Epithelial cell of proximal tubule (primary cell): ENCODE measurements around the gene ZNF774. TPM values are rescaled to one million over a fixed set of nuclear protein-coding genes. Genes with fewer than 3 reads are reported as not detected.
"Not testable (repeated sequence)": the region's sequence is repeated elsewhere in the genome, so short reads cannot be mapped to it uniquely, and the experiment has no call there.

ENCODE experiments used
- DNase-seq: peaks from one replicate; pipeline ENCODE4 v3.0.0-alpha.2; 2011; ENCODE audit warnings: low read depth
- H3K4me3 ChIP-seq: 2 replicates; pipeline ENCODE4 v1.5.1; 2011; ENCODE audit warnings: low read depth, mild to moderate bottlenecking, low read length
- total RNA-seq: library from RNA; depleted of rRNA; stranded (reverse); fragments of >200 nt; gene quantifications from 2 replicates; pipeline ENCODE4 v1.2.3, GENCODE V29; 2015
- TF ChIP-seq, protein P1 (sequence below): conservative IDR thresholded peaks from 2 replicates; pipeline ENCODE4 v1.5.1; 2012; ENCODE audit warnings: low read depth, mild to moderate bottlenecking, low read length

Gene ZNF774
- total RNA-seq: 1.1 and 5.9 TPM in 2 replicates

- peak within 1 kb of the TSS; percentile 85 for H3K4me3 ChIP-seq
- DNase-seq: peak; percentile 72
- TF ChIP-seq, protein P1, sequence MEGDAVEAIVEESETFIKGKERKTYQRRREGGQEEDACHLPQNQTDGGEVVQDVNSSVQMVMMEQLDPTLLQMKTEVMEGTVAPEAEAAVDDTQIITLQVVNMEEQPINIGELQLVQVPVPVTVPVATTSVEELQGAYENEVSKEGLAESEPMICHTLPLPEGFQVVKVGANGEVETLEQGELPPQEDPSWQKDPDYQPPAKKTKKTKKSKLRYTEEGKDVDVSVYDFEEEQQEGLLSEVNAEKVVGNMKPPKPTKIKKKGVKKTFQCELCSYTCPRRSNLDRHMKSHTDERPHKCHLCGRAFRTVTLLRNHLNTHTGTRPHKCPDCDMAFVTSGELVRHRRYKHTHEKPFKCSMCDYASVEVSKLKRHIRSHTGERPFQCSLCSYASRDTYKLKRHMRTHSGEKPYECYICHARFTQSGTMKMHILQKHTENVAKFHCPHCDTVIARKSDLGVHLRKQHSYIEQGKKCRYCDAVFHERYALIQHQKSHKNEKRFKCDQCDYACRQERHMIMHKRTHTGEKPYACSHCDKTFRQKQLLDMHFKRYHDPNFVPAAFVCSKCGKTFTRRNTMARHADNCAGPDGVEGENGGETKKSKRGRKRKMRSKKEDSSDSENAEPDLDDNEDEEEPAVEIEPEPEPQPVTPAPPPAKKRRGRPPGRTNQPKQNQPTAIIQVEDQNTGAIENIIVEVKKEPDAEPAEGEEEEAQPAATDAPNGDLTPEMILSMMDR: no peak
Measured at GRCh38 chr15:90352107-90352893, at the start of gene ZNF774. Gene ZNF774, plus strand, starts transcription at chr15:90352284. Its CDS starts 2,377 bp downstream, at chr15:90354661.

DNA sequence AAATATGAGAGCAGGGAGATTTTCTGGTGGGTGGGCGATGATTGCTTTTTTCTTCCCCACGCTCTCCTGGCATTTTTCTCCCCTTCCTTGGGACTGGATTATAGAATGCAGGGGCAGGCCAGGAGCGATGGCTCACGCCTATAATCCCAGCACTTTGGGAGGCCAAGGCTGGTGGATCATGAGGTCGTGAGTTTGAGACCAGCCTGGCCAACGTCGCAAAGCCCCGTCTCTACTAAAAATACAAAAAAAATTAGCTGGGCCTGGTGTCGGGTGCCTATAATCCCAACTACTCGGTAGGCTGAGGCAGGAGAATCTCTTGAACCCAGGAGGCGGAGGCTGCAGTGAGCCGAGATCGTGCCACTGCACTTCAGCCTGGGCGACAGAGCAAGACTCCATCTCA, 46.7 kb upstream of the ZNF774 start:
- H3K4me3 ChIP-seq, DNase-seq: not testable (repeated sequence)

DNA sequence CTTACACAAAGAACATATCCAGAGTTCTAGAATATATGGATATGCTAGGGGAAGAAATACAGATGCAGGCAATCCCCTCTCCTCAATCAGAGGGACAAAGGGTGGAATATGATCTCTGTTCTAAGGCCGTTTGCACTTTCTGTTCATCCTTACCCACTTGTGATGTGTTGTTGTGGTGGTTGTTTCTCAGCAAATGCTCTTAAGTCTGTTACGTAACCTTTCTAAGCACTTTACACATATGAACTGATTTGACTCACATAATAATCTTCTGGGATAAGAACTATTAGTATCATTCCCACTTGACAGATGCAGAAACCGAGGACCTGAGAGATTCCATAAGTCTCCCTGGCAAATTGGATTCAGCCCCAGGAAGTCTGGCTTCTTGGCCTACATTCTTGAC, 46.2 kb upstream of the ZNF774 start:
- H3K4me3 ChIP-seq: no peak overlapping the region
- no peak for DNase-seq
- TF ChIP-seq, protein P1: no peak

GRCh38 chr15:90306560-90306959, 45.5 kb upstream of the ZNF774 start:
- no peak overlapping the region for H3K4me3 ChIP-seq
- no peak for DNase-seq
- TF ChIP-seq, protein P1: no peak

- DNase-seq: no peak
- H3K4me3 ChIP-seq: no peak overlapping the region
- TF ChIP-seq, protein P1: no peak
Measured at GRCh38 chr15:90307661-90308060, 44.4 kb upstream of the ZNF774 start.

DNA sequence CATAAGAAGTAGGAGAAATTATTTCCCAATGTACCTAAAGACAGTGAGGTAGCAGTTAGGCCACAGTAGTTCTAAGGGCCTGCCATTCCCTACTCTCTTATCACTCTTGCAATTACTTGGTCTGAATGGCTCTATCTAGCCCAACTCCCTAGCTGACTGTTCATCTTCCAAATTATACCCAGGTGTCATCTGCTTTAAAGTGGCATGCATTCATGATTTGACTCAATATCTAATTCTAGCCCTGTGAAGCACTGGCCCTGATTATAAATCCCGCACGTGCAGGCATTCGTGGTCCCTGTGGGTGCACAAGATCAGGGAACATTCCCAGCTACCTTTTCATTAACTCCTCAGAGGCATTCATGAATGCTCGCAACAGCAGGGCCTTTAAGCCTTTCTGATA, 43.1 kb upstream of the ZNF774 start:
- no peak overlapping the region for H3K4me3 ChIP-seq
- no peak for DNase-seq
- TF ChIP-seq, protein P1: no peak

GRCh38 chr15:90315278-90315982, 36.7 kb upstream of the ZNF774 start:
- H3K4me3 ChIP-seq: no peak overlapping the region
- TF ChIP-seq, protein P1: no peak
- DNase-seq: no peak
